A673 (cell line): ENCODE results near the gene METAP2. TPM values are rescaled to one million over a fixed set of nuclear protein-coding genes. Genes with fewer than 3 reads are reported as not detected.

Experiments used
- BruUV-seq: library from RNA; stranded (reverse); fragments of 400-500 nt; replicated peaks from 2 replicates; lab custom pipeline; 2021; lab: Mats Ljungman, UMichigan
- CTCF ChIA-PET: fragments of 300-600 bp; sonication (Branson Sonifier 250); formaldehyde crosslinking; loops from one replicate; lab custom pipeline; 2022; ENCODE audit warnings: antibody characterized with exemption; lab: Charles Lee
- POLR2A ChIA-PET: fragments of 300-600 bp; sonication (Branson Sonifier 250); formaldehyde crosslinking; loops from one replicate; lab custom pipeline; 2022; ENCODE audit warnings: antibody characterized with exemption; ENCODE audit not compliant: low non-redundant PET; lab: Charles Lee
- DNase-seq: peaks from one replicate; pipeline ENCODE4 v3.0.0-alpha.2; 2015; ENCODE audit warnings: low spot score
- H3K27ac ChIP-seq: fragments of 200-600 bp; sonication (generic); 2 replicates; pipeline ENCODE4 v1.5.1; 2016; ENCODE audit warnings: mixed run types, low read depth, mild to moderate bottlenecking, mixed read lengths, antibody characterized with exemption, low read length; ENCODE audit not compliant: poor library complexity, severe bottlenecking
- H3K27me3 ChIP-seq: fragments of 200-600 bp; sonication (generic); replicated peaks from 2 replicates; pipeline ENCODE4 v1.6.1; 2017; ENCODE audit warnings: mixed run types, low read depth, mild to moderate bottlenecking, mixed read lengths, antibody characterized with exemption, low read length; ENCODE audit not compliant: insufficient read depth, poor library complexity
- H3K36me3 ChIP-seq: fragments of 200-600 bp; sonication (generic); 2 replicates; pipeline ENCODE4 v1.6.1; 2016; ENCODE audit warnings: mixed run types, mild to moderate bottlenecking, mixed read lengths, antibody characterized with exemption, low read length; ENCODE audit not compliant: insufficient read depth, poor library complexity, severe bottlenecking
- H3K4me1 ChIP-seq: fragments of 200-600 bp; sonication (generic); 2 replicates; pipeline ENCODE4 v1.6.1; 2017; ENCODE audit warnings: mixed run types, mild to moderate bottlenecking, mixed read lengths, antibody characterized with exemption, low read length; ENCODE audit not compliant: insufficient read depth, poor library complexity, severe bottlenecking
- H3K4me3 ChIP-seq: fragments of 200-600 bp; sonication (generic); 2 replicates; pipeline ENCODE4 v1.5.1; 2016; ENCODE audit warnings: low read depth, mixed run types, mild to moderate bottlenecking, mixed read lengths, low read length; ENCODE audit not compliant: poor library complexity, severe bottlenecking
- H3K9me3 ChIP-seq: fragments of 200-600 bp; sonication (generic); 2 replicates; pipeline ENCODE4 v1.6.1; 2016; ENCODE audit warnings: mixed run types, low read depth, mild to moderate bottlenecking, mixed read lengths, antibody characterized with exemption, low read length; ENCODE audit not compliant: poor library complexity, severe bottlenecking
- EZH2 ChIP-seq: fragments of 200-600 bp; sonication (generic); IDR thresholded peaks from 2 replicates; pipeline ENCODE4 v1.6.1; 2017; ENCODE audit warnings: borderline replicate concordance, low read depth, mild to moderate bottlenecking, mixed read lengths, antibody characterized with exemption, low read length; ENCODE audit not compliant: poor library complexity, severe bottlenecking
- intact Hi-C: fragments of 100-400 bp; cut with micrococcal nuclease; formaldehyde crosslinking; loops from one replicate; pipeline ENCODE4 v1.10.0; 2022; ENCODE audit not compliant: unreplicated experiment
- total RNA-seq: library from RNA; stranded (reverse); gene quantifications from 2 replicates; pipeline ENCODE4 v1.2.3, GENCODE V29; 2021
- TF ChIP-seq, protein P1 (sequence below): fragments of 300-800, 200-600 bp; sonication (generic); conservative IDR thresholded peaks from 2 replicates; pipeline ENCODE4 v1.5.1; 2017; ENCODE audit warnings: low read depth, mild to moderate bottlenecking, antibody characterized with exemption, low read length, moderate library complexity, mixed read lengths

Gene METAP2
- total RNA-seq, 1 experiment from 2014 or later, result 135 TPM

DNA sequence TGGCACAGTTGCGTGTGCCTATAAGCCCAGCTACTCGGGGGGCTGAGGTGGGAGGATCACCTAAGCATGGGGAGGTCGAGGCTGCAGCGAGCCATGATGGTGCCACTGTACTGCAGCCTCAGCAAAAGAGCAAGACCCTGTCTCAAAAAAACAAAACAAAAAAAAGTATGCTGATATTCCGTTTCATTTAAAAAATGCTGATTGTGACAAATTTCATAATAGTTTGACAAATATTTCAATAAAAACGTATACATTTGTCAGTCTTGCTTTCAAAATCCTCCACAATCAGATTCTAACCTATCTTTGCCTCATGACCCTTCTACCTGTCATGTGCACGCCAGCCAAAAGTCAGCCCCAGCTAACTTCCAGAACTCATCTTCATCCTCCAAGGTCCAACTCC lies 67.5 kb downstream of the METAP2 start:
- Histone ChIP-seq H3K27me3 (no peaks in the 10 kb centered on the region), H3K4me1 (peaks cover 23% of the 10 kb centered on the region), H3K4me3 (no peak overlapping the region), H3K36me3 (no peaks in the 10 kb centered on the region), H3K9me3 (no peaks in the 10 kb centered on the region), H3K27ac (no peak overlapping the region)
- intact Hi-C loops, result no loop called here
- CTCF ChIA-PET, result no interaction called here
- no TSS peak for BruUV-seq
- POLR2A ChIA-PET, result interaction anchor here (0.7 kb wide), 1 partner anchor 538 kb away, joined by 31 read pairs; the partner anchor contains the start of gene NDUFA12
- DNase-seq, result no peak
- TF ChIP-seq EZH2, result no peak
- TF ChIP-seq, protein P1, sequence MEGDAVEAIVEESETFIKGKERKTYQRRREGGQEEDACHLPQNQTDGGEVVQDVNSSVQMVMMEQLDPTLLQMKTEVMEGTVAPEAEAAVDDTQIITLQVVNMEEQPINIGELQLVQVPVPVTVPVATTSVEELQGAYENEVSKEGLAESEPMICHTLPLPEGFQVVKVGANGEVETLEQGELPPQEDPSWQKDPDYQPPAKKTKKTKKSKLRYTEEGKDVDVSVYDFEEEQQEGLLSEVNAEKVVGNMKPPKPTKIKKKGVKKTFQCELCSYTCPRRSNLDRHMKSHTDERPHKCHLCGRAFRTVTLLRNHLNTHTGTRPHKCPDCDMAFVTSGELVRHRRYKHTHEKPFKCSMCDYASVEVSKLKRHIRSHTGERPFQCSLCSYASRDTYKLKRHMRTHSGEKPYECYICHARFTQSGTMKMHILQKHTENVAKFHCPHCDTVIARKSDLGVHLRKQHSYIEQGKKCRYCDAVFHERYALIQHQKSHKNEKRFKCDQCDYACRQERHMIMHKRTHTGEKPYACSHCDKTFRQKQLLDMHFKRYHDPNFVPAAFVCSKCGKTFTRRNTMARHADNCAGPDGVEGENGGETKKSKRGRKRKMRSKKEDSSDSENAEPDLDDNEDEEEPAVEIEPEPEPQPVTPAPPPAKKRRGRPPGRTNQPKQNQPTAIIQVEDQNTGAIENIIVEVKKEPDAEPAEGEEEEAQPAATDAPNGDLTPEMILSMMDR, result no peak

DNA sequence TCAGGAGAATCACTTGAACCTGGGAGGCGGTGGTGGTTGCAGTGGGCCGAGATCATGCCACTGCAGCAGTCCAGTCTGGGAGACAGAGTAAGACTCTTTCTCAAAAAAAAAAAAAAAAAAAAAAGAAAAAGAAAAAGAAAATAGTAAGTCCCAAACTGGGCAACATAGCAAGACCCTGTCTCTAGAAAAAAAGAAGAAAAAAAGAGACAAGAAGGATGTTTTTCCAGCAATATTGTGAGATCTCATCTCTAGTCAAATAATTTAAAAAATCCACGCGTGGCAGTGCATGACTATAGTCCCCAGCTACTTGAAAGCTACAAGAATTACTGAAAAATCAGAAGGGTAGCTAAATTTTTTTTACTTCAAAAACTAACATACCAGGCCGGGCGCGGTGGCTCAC lies 69.4 kb downstream of the METAP2 start:
- no peak for DNase-seq
- no TSS peak for BruUV-seq
- intact Hi-C loops, result no loop called here
- no peak for TF ChIP-seq EZH2
- TF ChIP-seq, protein P1, result no peak
- Histone ChIP-seq H3K27me3 (no peaks in the 10 kb centered on the region), H3K27ac (no peak overlapping the region), H3K4me3 (no peak overlapping the region), H3K36me3 (no peaks in the 10 kb centered on the region), H3K4me1 (peaks cover 35% of the 10 kb centered on the region), H3K9me3 (no peaks in the 10 kb centered on the region)
- ChIA-PET CTCF (no interaction called here), POLR2A (no interaction called here)

DNA sequence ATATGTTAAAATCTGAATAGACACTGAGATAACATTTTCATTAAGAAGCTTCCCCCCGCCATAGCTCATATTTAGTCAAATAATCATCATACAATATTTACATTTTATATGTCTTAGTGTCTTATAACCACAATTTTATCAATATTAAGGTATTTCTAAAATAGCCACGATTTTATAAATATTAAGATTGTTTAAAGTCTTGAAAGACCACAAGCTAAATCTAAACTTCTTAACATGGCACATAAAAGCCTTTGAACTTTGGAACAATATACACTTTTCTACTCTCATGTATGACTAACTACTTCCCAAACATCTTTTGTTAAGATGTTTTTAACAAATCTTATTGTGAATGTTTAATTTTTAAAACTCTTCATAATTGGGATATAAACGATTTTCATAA lies 70.8 kb downstream of the METAP2 start:
- intact Hi-C loops, result no loop called here
- BruUV-seq, result no TSS peak
- H3K36me3 ChIP-seq, result no peaks in the 10 kb centered on the region
- ChIA-PET CTCF (no interaction called here), POLR2A (no interaction called here)
- TF ChIP-seq, protein P1, result no peak
- no peak for TF ChIP-seq EZH2
- no peak for DNase-seq
- peak overlapping the region; percentile 45 for H3K27ac ChIP-seq
- no peak overlapping the region for H3K4me3 ChIP-seq
- no peaks in the 10 kb centered on the region for H3K27me3 ChIP-seq
- peaks cover 29% of the 10 kb centered on the region for H3K4me1 ChIP-seq
- peaks cover 5% of the 10 kb centered on the region for H3K9me3 ChIP-seq
